Measurements from ENCODE around the gene FNDC3A.
A peak's percentile ranks its signal among the peaks of the same experiment; 100 is the strongest.
"Not testable (repeated sequence)": the region's sequence is repeated elsewhere in the genome, so short reads cannot be mapped to it uniquely, and the experiment has no call there.

The FNDC3A gene

DNA sequence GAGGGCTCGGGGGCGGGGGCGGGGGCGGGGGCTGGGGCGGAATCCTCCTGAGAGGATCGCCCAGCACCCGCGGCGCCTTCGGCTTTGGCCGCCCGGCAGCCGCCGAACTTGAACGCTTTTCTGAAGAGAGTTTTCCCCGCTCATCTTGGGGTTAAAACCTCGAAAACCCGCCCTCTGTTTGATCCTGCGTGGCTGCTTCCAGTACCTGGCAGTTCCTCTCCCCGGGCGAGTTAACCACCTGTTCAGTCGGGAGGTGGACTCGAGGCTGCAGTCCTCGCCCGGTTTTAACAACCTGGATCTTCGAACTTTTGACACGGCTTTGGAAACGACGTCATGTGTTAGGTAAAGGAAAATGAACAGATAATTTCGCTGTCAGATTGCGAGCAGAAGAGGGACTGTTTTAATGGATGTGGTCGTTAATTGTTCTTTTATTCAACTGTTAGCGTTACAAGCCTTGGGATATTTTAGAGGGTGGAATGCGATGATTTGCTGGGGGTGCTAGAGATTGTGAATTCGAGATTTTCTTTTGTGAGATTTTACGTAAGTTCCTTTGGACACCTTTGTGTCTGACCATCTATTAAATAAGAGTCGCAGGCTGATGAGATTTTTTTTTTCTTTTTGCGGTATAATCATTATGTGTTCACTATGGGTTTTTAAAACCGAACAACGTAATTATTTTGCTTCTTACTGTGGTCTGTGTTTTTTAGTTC, 1.0 kb downstream of the FNDC3A start:
- DNase-seq = no peak

- DNase-seq = peak in 1 of 3 donors; percentile 38
These were observed 1.5 kb downstream of the FNDC3A start for GRCh38 chr13:48977286-48977625.

DNA sequence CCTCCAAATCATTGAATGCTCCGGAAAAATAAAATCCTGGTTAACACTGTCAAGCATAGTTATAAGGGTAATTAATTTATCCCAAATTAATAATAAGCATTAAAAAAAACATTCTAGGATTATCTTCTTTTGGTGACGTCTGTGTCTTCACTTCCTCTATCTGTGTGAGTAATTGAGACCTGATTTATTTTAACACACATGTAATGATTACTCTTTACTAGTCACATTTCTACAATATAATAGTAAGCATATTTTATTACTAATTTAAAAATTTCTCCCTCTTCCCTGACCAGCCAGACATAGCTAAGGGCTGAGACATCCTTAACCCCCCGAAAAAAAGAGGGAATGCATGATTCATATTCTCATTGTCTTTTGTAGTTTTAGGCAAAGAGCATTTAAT, 2.3 kb downstream of the FNDC3A start:
- peak; percentile 24 to 71 (median 67) for DNase-seq

GRCh38 chr13:48978942-48979601, 3.4 kb downstream of the FNDC3A start:
- peak in 1 of 3 donors; percentile 26 for DNase-seq

GRCh38 chr13:48979892-48980291, 4.2 kb downstream of the FNDC3A start:
- DNase-seq = peak; percentile 51 to 76 (median 76)

- no peak for DNase-seq
These were observed 7.6 kb downstream of the FNDC3A start for GRCh38 chr13:48983331-48983730.

GRCh38 chr13:48985756-48986155, 10.0 kb downstream of the FNDC3A start:
- DNase-seq = no peak

DNA sequence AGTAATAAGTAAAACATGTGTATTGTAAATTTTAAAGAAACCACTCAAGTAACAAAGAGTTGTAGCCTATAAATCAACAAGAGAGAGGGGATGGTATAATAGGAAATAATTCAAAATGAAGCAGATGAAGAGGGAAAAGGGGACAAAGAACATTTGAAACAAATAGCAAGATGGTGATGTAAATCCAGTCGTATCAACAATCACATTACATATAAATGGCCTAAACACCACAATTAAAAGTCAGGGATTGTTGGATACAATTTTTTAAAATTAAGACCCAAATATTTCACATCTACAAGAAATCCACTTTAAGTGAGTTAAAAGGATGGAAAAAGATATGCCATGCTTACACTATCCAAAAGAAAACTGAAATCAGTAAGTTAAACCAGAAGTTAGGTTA, 15.2 kb downstream of the FNDC3A start:
- no peak for DNase-seq

GRCh38 chr13:48993150-48993549, 17.4 kb downstream of the FNDC3A start:
- no peak for DNase-seq

- DNase-seq = peak in 2 of 3 donors; percentile 55 to 61
These were observed 19.0 kb downstream of the FNDC3A start for GRCh38 chr13:48994706-48995105.

- peak in 2 of 3 donors; percentile 36 to 41 for DNase-seq
These were observed 23.1 kb downstream of the FNDC3A start for GRCh38 chr13:48998641-48999292.

DNA sequence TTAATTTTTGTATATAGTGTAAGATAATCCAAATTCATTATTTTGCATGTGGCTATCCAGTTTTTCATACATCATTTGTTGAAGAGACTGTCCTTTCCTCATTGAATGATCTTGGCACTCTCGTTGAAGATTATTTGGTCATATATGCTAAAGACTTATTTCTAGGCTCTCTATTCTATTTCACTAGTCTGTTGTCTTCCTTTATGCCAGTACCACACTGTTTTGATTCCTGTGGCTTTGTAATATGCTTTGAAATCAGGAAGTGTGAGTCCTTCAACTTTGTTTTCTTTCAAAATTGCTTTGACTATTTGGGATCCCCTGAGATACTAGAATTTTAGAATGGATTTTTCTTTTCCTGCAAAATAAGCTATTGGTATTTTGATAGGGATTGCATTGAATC, 24.5 kb downstream of the FNDC3A start:
- DNase-seq = no peak

DNA sequence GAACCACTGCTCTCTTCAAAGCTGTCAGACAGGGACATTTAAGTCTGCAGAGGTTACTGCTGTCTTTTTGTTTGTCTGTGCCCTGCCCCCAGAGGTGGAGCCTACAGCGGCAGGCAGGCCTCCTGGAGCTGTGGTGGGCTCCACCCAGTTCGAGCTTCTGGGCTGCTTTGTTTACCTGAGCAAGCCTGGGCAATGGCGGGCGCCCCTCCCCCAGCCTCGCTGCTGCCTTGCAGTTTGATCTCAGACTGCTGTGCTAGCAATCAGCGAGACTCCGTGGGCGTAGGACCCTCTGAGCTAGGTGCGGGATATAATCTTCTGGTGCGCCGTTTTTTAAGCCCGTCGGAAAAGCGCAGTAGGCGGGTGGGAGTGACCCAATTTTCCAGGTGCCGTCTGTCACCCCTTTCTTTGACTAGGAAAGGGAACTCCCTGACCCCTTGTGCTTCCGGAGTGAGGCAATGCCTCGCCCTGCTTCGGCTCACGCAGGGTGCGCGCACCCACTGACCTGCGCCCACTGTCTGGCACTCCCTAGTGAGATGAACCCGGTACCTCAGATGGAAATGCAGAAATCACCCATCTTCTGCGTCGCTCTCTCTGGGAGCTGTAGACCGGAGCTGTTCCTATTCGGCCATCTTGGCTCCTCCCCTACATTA, 43.4 kb downstream of the FNDC3A start:
- not testable (repeated sequence) for DNase-seq

DNA sequence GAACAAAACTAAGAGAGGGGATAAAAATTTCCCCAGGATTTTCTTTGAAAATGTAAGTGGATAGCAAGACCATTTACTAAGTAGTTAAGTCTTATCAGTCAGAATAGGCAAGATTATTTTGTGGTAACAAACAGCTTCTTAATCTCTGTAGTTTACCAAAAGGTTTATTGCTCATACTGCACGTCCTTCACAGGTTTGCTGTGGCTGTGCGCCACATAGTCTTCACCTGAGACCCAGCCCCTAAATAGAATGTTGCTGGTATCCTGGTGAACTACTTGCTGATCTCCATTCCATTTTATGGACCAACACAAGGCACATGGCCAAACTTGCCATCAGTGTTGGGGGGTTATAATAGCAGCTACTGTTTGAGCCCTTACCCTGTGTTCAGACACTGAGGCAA, 44.6 kb downstream of the FNDC3A start:
- DNase-seq = no peak

DNA sequence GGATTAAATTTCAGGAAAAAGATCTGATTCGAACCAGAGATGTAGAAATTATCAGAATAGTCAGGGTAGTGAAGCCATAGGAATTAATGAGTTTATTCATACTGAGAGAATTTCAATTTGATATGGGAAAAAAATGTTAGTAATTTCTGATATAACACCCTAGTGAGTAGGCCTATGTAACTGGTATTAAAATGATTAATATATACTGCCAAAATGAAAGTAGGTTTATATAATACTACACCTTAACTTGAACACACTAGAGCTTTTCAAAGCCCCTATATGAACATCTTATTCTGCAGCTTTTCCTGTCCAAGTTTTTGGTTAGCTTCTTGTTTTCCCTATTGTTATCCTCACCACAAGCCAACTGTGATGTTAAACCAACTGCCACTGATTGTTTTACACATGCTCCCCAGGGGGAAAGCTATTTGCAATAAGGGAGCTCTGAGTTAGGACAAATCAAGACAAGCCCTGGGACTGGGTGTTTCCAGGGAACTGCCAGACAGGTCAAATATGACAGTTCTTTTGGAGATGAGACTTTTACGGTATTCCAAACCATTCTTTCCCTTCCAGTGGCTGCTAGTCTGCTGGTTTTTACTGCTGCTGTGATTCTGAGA, 45.3 kb downstream of the FNDC3A start:
- DNase-seq = no peak

DNA sequence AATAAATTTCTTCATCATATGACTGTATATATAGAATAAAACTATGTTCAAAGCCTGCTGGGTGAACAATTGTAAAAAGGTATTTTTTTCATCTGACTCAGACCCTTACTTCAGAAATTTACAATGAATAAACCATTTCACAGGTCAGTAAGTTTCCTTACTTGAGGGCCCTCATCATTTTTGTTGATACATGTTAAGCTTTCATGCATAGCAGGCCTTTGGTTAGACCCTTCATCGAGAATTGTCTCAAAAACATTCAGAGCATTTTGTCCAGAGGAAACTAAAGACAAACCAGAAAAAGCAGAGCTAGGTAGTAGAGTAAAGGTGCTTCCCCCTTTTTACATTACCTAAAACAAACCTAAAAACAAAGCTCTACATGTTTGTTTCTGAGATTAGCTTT, 46.2 kb downstream of the FNDC3A start:
- no peak for DNase-seq

DNA sequence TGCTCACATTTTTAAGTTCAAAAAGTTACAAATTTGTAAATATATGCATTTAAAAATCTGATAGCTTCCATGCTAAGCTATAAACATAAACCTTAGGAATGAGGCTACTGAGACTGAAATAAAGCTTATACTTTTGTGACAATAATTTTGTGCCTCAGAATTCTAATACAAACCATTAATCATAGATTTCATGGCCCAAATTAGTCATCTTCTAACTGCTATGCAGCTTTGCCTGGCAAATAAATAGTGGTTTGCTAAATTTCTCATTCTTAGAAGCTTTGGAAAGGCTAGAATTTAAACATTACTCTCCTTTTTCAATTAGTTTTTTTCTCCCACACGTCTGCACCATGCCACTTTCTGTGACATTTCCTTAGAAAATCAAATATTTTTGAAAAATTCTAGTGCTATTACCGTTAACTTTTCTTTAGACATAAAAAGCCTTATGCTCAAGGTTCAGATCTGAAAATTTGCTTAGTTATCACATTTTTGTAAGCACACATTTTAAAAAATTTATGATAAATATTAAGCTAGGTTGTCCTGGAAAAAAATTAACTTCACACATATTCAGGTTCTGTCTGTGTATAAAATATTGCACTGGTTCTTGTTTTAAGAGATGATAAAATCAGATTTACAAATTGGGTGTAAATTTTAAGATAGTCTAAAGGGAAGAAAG, 46.9 kb downstream of the FNDC3A start:
- DNase-seq = peak in 2 of 3 donors; percentile 36 to 37

DNA sequence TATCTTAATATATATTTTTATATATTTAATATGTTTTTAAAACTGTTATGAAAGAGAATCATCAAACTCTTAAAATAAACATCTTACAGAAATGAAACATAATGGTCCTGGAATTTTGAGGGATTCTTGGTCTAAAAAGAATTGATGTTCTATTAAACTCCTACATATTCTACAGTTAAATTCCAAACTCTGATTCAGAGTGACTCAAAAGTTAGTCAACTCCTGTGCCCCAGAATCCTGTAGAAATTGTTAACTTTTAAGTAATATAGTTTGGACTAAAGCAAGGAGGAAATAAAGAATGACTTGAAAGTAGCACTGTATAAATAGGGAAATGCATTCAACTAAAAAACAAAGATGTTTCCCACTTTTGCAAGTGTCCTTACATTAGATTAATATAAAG, 47.7 kb downstream of the FNDC3A start:
- DNase-seq = peak; percentile 30 to 74 (median 67)

DNA sequence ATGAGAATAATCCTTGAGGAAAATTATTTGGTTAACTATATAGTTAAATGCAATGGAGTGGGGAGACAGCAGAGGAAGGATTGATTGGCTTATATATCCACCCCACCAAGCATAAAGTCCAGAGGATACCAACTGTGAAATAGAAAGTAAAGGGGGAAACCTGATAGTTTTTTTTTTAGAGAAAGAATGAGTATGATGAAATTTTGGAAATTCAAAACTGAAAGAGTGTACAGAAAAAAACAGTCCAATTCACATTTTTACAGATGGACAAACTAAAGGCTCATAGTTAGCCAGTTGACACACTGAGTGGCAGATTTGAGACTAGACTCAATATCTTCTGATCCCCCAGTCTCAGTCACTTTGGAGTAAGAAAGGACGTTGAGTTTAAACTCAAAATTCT, 51.1 kb downstream of the FNDC3A start:
- DNase-seq = peak; percentile 17 to 62 (median 49)

DNA sequence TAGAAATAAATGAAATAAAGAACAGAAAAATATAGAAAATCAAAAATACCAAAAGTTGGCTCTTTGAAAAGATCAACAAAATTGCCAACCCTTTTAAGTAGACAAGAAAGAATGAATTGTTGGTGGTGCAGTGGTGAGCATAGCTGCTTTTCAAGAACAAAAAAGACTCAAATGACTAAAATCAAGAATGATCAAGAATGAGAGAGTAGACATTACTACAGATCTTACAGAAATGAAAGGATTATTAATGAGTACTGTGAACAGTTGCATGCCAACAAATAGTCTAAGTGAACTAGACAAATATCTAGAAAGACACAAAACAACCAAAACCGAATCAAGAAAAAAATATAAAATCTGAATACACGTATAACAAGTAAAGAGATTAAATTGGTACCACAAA, 53.9 kb downstream of the FNDC3A start:
- no peak for DNase-seq

DNA sequence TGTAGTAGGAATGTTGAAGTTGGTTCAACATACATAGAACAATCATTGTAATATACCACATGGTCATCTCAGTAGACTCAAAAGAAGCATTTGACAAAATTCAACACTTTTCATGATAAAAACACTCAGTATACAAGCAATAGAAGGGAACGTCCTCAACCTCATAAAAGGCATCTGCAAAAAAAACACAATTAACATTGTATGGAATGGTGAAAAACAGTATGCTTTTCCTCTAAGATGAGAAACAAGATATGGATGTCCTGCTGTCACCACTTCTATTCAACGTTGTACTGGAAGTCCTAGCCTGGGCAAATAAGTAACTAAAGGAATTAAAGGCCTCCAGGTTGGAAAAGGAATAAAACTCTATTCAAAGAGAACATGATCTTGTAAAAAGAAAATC, 54.5 kb downstream of the FNDC3A start:
- DNase-seq = no peak

GRCh38 chr13:49040872-49041271, 65.2 kb downstream of the FNDC3A start:
- DNase-seq = no peak

DNA sequence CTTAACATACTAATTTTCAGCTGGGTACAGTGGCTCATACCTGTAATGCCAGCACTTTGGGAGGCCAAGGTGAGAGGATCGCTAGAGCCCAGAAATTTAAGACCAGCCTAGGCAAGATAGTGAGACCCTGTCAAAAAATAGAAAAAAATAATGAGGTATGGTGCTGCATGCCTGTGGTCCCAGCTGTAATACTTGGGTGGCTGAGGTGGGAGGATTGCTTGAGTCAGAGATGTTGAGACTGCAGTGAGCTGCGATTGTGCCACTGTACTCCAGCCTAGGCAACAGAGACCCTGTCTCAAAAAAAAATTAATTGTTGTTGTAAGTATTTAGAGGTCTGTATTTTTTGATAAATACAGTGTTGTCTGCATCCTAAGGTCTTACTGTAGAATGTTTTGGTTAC, 66.8 kb downstream of the FNDC3A start:
- no peak for DNase-seq

Data from suppressor macrophage treated with lipopolysaccharide for 1 hour (primary cell).